Progenitor cell of endocrine pancreas (in vitro differentiated cells): Measurements from ENCODE around the gene IZUMO1R. TPM values are rescaled to one million over a fixed set of nuclear protein-coding genes. Genes with fewer than 3 reads are reported as not detected.
A peak's percentile ranks its signal among the peaks of the same experiment; 100 is the strongest.

Source experiments
- DNase-seq: peaks from one replicate; pipeline ENCODE4 v3.0.0; 2021; ENCODE audit warnings: low spot score; ENCODE audit not compliant: unreplicated experiment
- H3K27ac Mint-ChIP-seq: 2 replicates; pipeline ENCODE4 v1.8.0; 2021; ENCODE audit warnings: mild to moderate bottlenecking, moderate library complexity, mixed read lengths
- H3K27me3 Mint-ChIP-seq: 2 replicates; pipeline ENCODE4 v1.8.0; 2021; ENCODE audit warnings: mixed read lengths
- H3K36me3 Mint-ChIP-seq: 2 replicates; pipeline ENCODE4 v1.8.0; 2022; ENCODE audit warnings: mixed read lengths; ENCODE audit not compliant: insufficient read depth
- H3K4me1 Mint-ChIP-seq: 2 replicates; pipeline ENCODE4 v1.8.0; 2021; ENCODE audit warnings: low read depth, mixed read lengths
- H3K4me3 Mint-ChIP-seq: 2 replicates; pipeline ENCODE4 v1.8.0; 2021; ENCODE audit warnings: low read depth, mild to moderate bottlenecking, moderate library complexity, mixed read lengths
- H3K9me3 Mint-ChIP-seq: 2 replicates; pipeline ENCODE4 v1.8.0; 2021; ENCODE audit warnings: low read depth, mixed read lengths
- CTCF ChIP-seq: fragments of 200-600 bp; sonication (generic); IDR thresholded peaks from one replicate; pipeline ENCODE4 v1.5.0; 2021; ENCODE audit warnings: antibody characterized with exemption, mild to moderate bottlenecking; ENCODE audit not compliant: unreplicated experiment
- total RNA-seq: library from RNA; stranded (reverse); gene quantifications from 2 replicates; pipeline ENCODE4 v1.2.1, GENCODE V29; 2021

Gene IZUMO1R
- total RNA-seq, 1 donor from 2014 or later: not detected

- peaks cover 3% of the 10 kb centered on the region for H3K27me3 Mint-ChIP-seq
- DNase-seq: peak; percentile 25
- no peaks in the 10 kb centered on the region for H3K9me3 Mint-ChIP-seq
- H3K4me1 Mint-ChIP-seq: no peaks in the 10 kb centered on the region
- TF ChIP-seq CTCF: peak; percentile 55
- H3K36me3 Mint-ChIP-seq: no peaks in the 10 kb centered on the region
- H3K27ac Mint-ChIP-seq: no peak overlapping the region
- H3K4me3 Mint-ChIP-seq: no peak overlapping the region
Measured at GRCh38 chr11:94325681-94326080, 21.3 kb downstream of the IZUMO1R start.

DNA sequence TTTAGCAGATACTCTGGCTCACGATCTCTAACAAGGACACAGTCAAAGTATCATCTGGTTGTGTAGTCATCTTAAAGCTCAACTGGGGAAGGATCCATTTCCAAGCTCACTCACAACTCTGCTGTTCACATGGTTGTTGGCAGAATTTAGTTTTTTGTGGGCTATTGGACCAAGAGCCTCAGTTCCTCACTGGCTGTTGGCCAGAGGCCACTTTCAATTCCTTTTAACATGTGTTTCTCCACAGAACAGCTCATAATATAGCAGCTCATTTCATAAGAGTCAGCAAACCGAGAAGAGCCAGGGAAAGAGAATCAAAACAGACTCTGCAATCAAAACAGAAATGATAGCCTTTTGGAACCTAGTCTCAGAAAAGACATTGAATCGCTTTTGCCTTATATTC, 22.6 kb downstream of the IZUMO1R start:
- Mint-ChIP-seq H3K9me3 (no peaks in the 10 kb centered on the region), H3K27ac (no peak overlapping the region), H3K4me3 (no peak overlapping the region), H3K36me3 (no peaks in the 10 kb centered on the region), H3K27me3 (peaks cover 3% of the 10 kb centered on the region), H3K4me1 (no peaks in the 10 kb centered on the region)
- TF ChIP-seq CTCF: no peak
- no peak for DNase-seq

DNA sequence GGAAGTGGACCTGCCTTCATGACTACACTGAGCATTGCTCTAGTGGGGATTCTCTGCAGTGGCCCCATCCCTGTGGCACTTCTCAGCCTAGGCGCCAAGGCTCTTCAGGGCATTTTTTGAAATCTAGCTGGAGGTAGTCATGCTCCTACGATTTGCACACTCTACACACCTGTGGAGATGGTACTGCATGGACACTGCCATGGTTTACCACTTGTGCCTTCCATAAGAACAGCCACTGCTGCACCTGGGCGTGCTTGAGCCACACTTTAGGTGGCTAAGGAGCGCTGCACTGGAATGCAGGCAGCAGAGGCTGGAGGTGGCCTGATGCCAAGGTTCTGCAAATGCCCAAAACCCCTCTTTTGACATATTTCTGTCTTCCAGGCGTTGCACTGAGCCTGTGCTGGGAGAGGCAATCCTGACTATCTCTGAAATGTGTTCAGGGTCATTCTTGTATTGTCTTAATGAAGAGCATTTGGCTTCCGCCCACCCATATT, 24.3 kb downstream of the IZUMO1R start:
- Mint-ChIP-seq H3K27ac (no peak overlapping the region), H3K4me1 (no peaks in the 10 kb centered on the region), H3K9me3 (no peaks in the 10 kb centered on the region), H3K36me3 (no peaks in the 10 kb centered on the region), H3K27me3 (peaks cover 3% of the 10 kb centered on the region), H3K4me3 (no peak overlapping the region)
- no peak for DNase-seq
- TF ChIP-seq CTCF: no peak

DNA sequence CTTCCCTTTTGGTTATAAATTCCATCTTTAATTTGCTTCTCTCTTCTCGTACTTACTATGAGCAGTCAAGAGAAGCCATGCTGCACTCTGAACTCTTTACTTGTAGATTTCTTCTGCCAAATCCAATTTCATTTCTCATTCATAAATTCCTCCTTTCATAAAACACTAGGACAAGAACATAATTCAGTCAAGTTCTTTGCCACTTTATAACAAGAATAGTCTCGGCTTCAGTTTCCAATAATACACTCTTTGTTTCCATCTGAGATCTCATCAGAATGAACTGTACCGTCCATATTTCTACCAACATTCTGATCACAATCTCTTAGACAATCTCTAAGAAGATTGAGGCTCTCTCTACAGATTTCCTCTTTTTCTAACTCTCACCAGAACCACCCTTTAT, 25.1 kb downstream of the IZUMO1R start:
- no peaks in the 10 kb centered on the region for H3K9me3 Mint-ChIP-seq
- no peak overlapping the region for H3K27ac Mint-ChIP-seq
- DNase-seq: no peak
- no peak for TF ChIP-seq CTCF
- no peaks in the 10 kb centered on the region for H3K36me3 Mint-ChIP-seq
- peaks cover 3% of the 10 kb centered on the region for H3K27me3 Mint-ChIP-seq
- H3K4me3 Mint-ChIP-seq: no peak overlapping the region
- H3K4me1 Mint-ChIP-seq: no peaks in the 10 kb centered on the region

DNA sequence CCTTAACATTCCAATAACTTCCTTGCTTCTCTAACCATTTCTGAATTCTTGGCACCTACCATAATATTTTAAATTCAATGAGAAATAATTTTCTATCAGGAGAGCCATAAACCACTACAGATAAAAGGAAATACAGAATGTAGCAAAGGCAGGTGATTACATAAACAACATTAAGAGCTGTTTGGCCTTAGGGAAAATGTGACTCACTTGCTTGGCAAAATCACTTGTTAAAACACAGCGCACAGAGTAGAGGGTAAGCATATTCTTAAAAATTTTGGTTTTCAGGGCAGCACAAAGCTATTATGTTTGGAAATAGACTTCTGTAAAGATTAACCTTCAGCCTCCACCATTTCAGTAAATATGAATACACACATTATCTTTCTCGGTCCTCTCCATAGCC, 26.4 kb downstream of the IZUMO1R start:
- H3K4me1 Mint-ChIP-seq: no peaks in the 10 kb centered on the region
- H3K36me3 Mint-ChIP-seq: no peaks in the 10 kb centered on the region
- H3K9me3 Mint-ChIP-seq: no peaks in the 10 kb centered on the region
- DNase-seq: no peak
- H3K27ac Mint-ChIP-seq: no peak overlapping the region
- H3K4me3 Mint-ChIP-seq: no peak overlapping the region
- peaks cover 3% of the 10 kb centered on the region for H3K27me3 Mint-ChIP-seq
- TF ChIP-seq CTCF: no peak
